GM23338 (cell line): ENCODE results near the gene KLHL28. TPM values are rescaled to one million over a fixed set of nuclear protein-coding genes. Genes with fewer than 3 reads are reported as not detected.

Experiments
- ATAC-seq: fragments of 200-7000 bp; cut with Tn5 transposase; 3 replicates; pipeline ENCODE4 v1.9.1; 2020
- DNase-seq: peaks from one replicate; pipeline ENCODE4 v3.0.0-alpha.2; 2015; ENCODE audit warnings: low spot score
- H2AFZ ChIP-seq: fragments of 200-600 bp; sonication (generic); 2 replicates; pipeline ENCODE4 v1.8.0; 2016; ENCODE audit warnings: antibody characterized with exemption, mild to moderate bottlenecking, moderate library complexity
- H3F3A ChIP-seq: fragments of 200-600 bp; sonication (generic); replicated peaks from 2 replicates; pipeline ENCODE4 v1.8.0; 2017; ENCODE audit warnings: antibody characterized with exemption, mixed run types, low read depth
- H3K27ac ChIP-seq: fragments of 200-600 bp; sonication (generic); 2 replicates; pipeline ENCODE4 v1.6.1; 2016; ENCODE audit warnings: low read depth
- H3K27me3 ChIP-seq: fragments of 200-600 bp; sonication (generic); 2 replicates; pipeline ENCODE4 v1.8.0; 2016; ENCODE audit warnings: mild to moderate bottlenecking, mixed run types, moderate library complexity; ENCODE audit not compliant: insufficient read depth
- H3K36me3 ChIP-seq: fragments of 200-600 bp; sonication (generic); 2 replicates; pipeline ENCODE4 v1.8.0; 2016; ENCODE audit warnings: mild to moderate bottlenecking; ENCODE audit not compliant: insufficient read depth
- H3K4me1 ChIP-seq: fragments of 200-600 bp; sonication (generic); 2 replicates; pipeline ENCODE4 v1.8.0; 2016; ENCODE audit warnings: mild to moderate bottlenecking, moderate library complexity; ENCODE audit not compliant: insufficient read depth
- H3K4me2 ChIP-seq: fragments of 200-600 bp; sonication (generic); 2 replicates; pipeline ENCODE4 v1.7.1; 2017; ENCODE audit warnings: mixed run types
- H3K4me3 ChIP-seq: fragments of 200-600 bp; sonication (generic); 2 replicates; pipeline ENCODE4 v1.6.1; 2016; ENCODE audit warnings: mixed run types
- H3K79me2 ChIP-seq: fragments of 200-600 bp; sonication (generic); replicated peaks from 2 replicates; pipeline ENCODE4 v1.8.0; 2017; ENCODE audit warnings: mild to moderate bottlenecking; ENCODE audit not compliant: insufficient read depth
- H3K9me2 ChIP-seq: fragments of 200-600 bp; sonication (generic); 2 replicates; pipeline ENCODE4 v1.8.0; 2017; ENCODE audit not compliant: insufficient read depth
- H4K20me1 ChIP-seq: fragments of 200-600 bp; sonication (generic); replicated peaks from 2 replicates; pipeline ENCODE4 v1.8.0; 2017; ENCODE audit warnings: mild to moderate bottlenecking; ENCODE audit not compliant: insufficient read depth
- H3K27ac Mint-ChIP-seq: 2 replicates; pipeline ENCODE4 v1.8.0; 2020; ENCODE audit warnings: inconsistent platforms, mild to moderate bottlenecking, moderate library complexity, mixed read lengths
- H3K27me3 Mint-ChIP-seq: 3 replicates; pipeline ENCODE4 v1.8.0; 2022; ENCODE audit warnings: low read depth, mild to moderate bottlenecking, moderate library complexity, mixed read lengths, inconsistent platforms; ENCODE audit not compliant: insufficient read depth, poor library complexity
- H3K36me3 Mint-ChIP-seq: 3 replicates; pipeline ENCODE4 v1.8.0; 2021; ENCODE audit warnings: low read depth, mild to moderate bottlenecking, inconsistent platforms, moderate library complexity, mixed read lengths
- H3K4me1 Mint-ChIP-seq: 3 replicates; pipeline ENCODE4 v1.8.0; 2020; ENCODE audit warnings: mild to moderate bottlenecking, inconsistent platforms, mixed read lengths
- H3K4me3 Mint-ChIP-seq: 3 replicates; pipeline ENCODE4 v1.8.0; 2021; ENCODE audit warnings: moderate library complexity, mild to moderate bottlenecking, inconsistent platforms, mixed read lengths
- H3K9me3 Mint-ChIP-seq: 3 replicates; pipeline ENCODE4 v1.8.0; 2020; ENCODE audit warnings: moderate library complexity, mild to moderate bottlenecking, inconsistent platforms, mixed read lengths
- CREB1 ChIP-seq: fragments of 250-450 bp; sonication (Bioruptor Pico); IDR thresholded peaks from 2 replicates; pipeline ENCODE4 v1.5.0; 2020; ENCODE audit warnings: low read depth, mild to moderate bottlenecking, moderate library complexity
- CTCF ChIP-seq, 2 experiments: fragments of 200-600 bp in 1 of 2; sonication (generic) in 1 of 2; conservative IDR thresholded peaks; 2 replicates each; pipeline versions ENCODE4 v1.5.1 to v1.6.1; 2016 to 2017; ENCODE audit warnings: antibody characterized with exemption in 2 of 2, low read depth in 2 of 2, mild to moderate bottlenecking in 2 of 2, moderate library complexity in 1 of 2
- EZH2 ChIP-seq: fragments of 200-600 bp; sonication (generic); IDR thresholded peaks from one replicate; pipeline ENCODE4 v1.8.0; 2017; ENCODE audit warnings: antibody characterized with exemption, mild to moderate bottlenecking, low read depth; ENCODE audit not compliant: unreplicated experiment
- EZH2phosphoT487 ChIP-seq: fragments of 200-600 bp; sonication (generic); IDR thresholded peaks from one replicate; pipeline ENCODE4 v1.8.1; 2018; ENCODE audit warnings: antibody characterized with exemption; ENCODE audit not compliant: unreplicated experiment
- ZNF331 ChIP-seq: fragments of 250-450 bp; sonication (Bioruptor Pico); IDR thresholded peaks from 2 replicates; pipeline ENCODE4 v1.5.0; 2020; ENCODE audit warnings: low read depth, mild to moderate bottlenecking, moderate library complexity
- ZNF462 ChIP-seq: fragments of 250-450 bp; sonication (Bioruptor Pico); IDR thresholded peaks from 2 replicates; pipeline ENCODE4 v1.5.0; 2020; ENCODE audit warnings: mild to moderate bottlenecking, moderate library complexity
- polyA plus RNA-seq: library from polyadenylated mRNA; unstranded; fragments of >200 nt; fragmentation: Nextera tagmentation; extraction: Ambion mirVana; gene quantifications from 2 replicates; pipeline ENCODE4 v1.2.1, GENCODE V29; 2016
- total RNA-seq: library from RNA; depleted of rRNA; stranded (reverse); fragments of >200 nt; shearing (Covaris generic); gene quantifications from 2 replicates; pipeline ENCODE4 v1.2.3, GENCODE V29; 2014

The KLHL28 gene
- total and polyA plus RNA-seq, 2 experiments from 2014 or later: 7.7 to 10.6 TPM

- no peak for TF ChIP-seq ZNF462 (CRISPR knock-in tag)
- no peak for TF ChIP-seq CREB1 (CRISPR knock-in tag)
- no peak for TF ChIP-seq CTCF (conservative IDR thresholded peaks at IDR 0.05; ENCODE audit: low read depth in 2 of 2)
- TF ChIP-seq EZH2phosphoT487: no peak
- no peak for TF ChIP-seq ZNF331 (CRISPR knock-in tag)
Measured at GRCh38 chr14:44942436-44942835, 19.3 kb downstream of the KLHL28 start (continued).

GRCh38 chr14:44941591-44941990 lies 20.2 kb downstream of the KLHL28 start:
- no peak overlapping the region; the same call in 1 of the 2 replicates for H3K27ac Mint-ChIP-seq
- Histone ChIP-seq H3K4me1 (no peaks in the 10 kb centered on the region), H3K79me2 (0 out of 2 replicates have a peak, but pooled peaks cover 14% of the 10 kb centered on the region), H3K4me2 (no peak overlapping the region), H3K27me3 (no peaks in the 10 kb centered on the region), H3K9me2 (no peaks in the 10 kb centered on the region), H3F3A (no peaks in the 10 kb centered on the region), H4K20me1 (peaks cover 4% of the 10 kb centered on the region; the same call in 1 of the 2 replicates), H3K36me3 (peaks cover 17% of the 10 kb centered on the region), H3K27ac (no peak overlapping the region), H2AFZ (no peak overlapping the region), H3K4me3 (no peak overlapping the region)
- no peak for DNase-seq
- peaks cover 2% of the 10 kb centered on the region for H3K27me3 Mint-ChIP-seq
- H3K9me3 Mint-ChIP-seq: peaks cover 2% of the 10 kb centered on the region; the same call in 1 of the 3 replicates
- H3K4me1 Mint-ChIP-seq: no peaks in the 10 kb centered on the region; the same call in 2 of the 3 replicates
- ATAC-seq: no peak
- peaks cover 61% of the 10 kb centered on the region for H3K36me3 Mint-ChIP-seq
- no peak overlapping the region for H3K4me3 Mint-ChIP-seq
- no peak for TF ChIP-seq CREB1 (CRISPR knock-in tag)
- TF ChIP-seq EZH2: no peak
- no peak for TF ChIP-seq ZNF462 (CRISPR knock-in tag)
